Muscle layer of colon (tissue), 2 donors: ENCODE measurements around the gene TRUB1.

Source experiments
- H3K27ac ChIP-seq: one replicate; pipeline ENCODE4 v1.7.0; 2013; ENCODE audit warnings: low read depth, mild to moderate bottlenecking, low read length, moderate library complexity
- H3K27me3 ChIP-seq, 2 donors: one replicate each; pipeline ENCODE4 v1.7.0; 2013; ENCODE audit warnings: low read length in 2 of 2, mild to moderate bottlenecking in 2 of 2; ENCODE audit not compliant: insufficient read depth in 2 of 2, control insufficient read depth in 1 of 2
- H3K36me3 ChIP-seq: one replicate; pipeline ENCODE4 v1.7.0; 2013; ENCODE audit warnings: mild to moderate bottlenecking, low read length; ENCODE audit not compliant: insufficient read depth
- H3K4me1 ChIP-seq: one replicate; pipeline ENCODE4 v1.7.0; 2013; ENCODE audit warnings: mild to moderate bottlenecking, low read length; ENCODE audit not compliant: insufficient read depth
- H3K4me3 ChIP-seq, 2 donors: one replicate each; pipeline ENCODE4 v1.7.0; 2013; ENCODE audit warnings: low read length in 2 of 2, low read depth in 1 of 2, mild to moderate bottlenecking in 1 of 2, moderate library complexity in 1 of 2
- H3K9ac ChIP-seq: one replicate; pipeline ENCODE4 v1.7.0; 2013; ENCODE audit warnings: low read length
- H3K9me3 ChIP-seq: one replicate; pipeline ENCODE4 v1.7.0; 2013; ENCODE audit warnings: mild to moderate bottlenecking, low read length
- donor health status: abdominal sarcoma.
- donor health status: Adenocarcinoma of cecum.

The TRUB1 gene

DNA sequence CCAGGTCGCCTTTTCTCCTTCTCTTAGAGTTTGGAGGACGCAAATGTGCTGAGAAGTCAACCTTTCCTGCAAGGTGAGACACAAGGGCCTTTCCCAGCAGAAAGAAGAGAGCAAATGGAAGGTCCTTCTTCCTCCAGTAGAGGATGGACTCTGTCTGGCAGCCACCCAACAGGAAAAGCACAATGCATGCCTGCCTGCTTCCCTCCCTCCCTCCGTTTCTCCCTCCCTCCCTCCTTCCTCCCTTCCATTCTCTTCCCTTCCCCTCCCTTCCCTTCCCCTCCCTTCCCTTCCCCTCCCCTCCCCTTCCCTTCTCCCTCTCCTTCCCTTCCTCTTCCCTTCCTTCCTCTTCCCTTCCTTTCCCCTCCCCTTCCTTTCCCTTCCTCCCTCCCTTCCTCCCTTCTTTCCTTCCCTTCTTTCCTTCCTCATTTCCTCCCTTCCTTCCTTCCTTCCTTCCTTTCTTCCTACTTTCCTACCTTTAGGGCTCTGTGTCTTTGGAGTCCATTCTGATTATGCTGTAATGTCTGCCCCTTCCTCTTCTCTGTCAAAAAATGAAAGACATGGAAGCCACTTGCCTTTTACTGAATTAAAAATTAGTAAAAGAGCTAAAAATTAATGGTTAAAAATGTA, 66.4 kb downstream of the TRUB1 start:
- Histone ChIP-seq H3K4me3 (no peak overlapping the region), H3K9me3 (no peaks in the 10 kb centered on the region), H3K27me3 (no peaks in the 10 kb centered on the region)

GRCh38 chr10:115005771-115006170, 67.8 kb downstream of the TRUB1 start:
- Histone ChIP-seq H3K27me3 (no peaks in the 10 kb centered on the region), H3K9me3 (no peaks in the 10 kb centered on the region), H3K4me1 (peaks cover 11% of the 10 kb centered on the region), H3K36me3 (no peaks in the 10 kb centered on the region), H3K4me3 (no peak overlapping the region), H3K27ac (no peak overlapping the region), H3K9ac (no peak overlapping the region)

More for the DNA sequence above, 66.4 kb downstream of the TRUB1 start:
- H3K9ac ChIP-seq, result no peak overlapping the region
- H3K4me1 ChIP-seq, result peaks cover 11% of the 10 kb centered on the region
- H3K27ac ChIP-seq, result no peak overlapping the region
- no peaks in the 10 kb centered on the region for H3K36me3 ChIP-seq

DNA sequence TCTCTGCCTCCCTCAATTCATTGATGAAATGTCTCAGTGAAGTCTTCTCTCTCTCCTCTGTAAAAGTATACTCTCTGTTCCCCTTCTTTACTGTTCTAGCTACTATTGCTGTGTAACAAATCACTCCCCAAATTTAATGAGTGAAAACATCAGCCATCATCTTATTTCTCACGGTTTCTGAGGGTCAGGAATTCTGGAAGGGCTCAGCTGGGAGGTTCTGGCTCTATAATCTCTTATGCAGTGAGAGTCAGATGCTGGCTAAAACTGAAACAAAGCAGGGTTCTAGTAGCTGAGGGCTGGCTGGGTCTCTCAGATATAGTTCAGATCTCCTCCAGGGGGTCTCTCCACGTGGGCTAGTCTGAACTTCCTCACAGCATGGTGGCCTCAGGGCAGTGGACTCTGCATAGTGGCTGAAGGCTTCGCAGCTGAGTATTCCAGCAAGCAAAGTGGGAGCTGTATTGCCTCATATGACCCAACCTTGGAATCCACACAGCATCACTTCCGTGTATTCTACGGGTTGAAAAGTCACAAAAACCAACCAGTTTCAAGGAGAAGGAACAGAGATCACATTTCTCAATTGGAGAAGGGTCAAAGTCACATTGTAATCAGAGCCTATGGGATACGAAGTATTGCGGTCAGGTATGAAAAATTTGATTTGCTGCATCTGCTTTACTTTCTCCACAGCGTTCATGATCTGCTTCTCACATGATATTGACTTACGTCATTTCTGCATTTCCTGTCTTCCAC, 80.4 kb downstream of the TRUB1 start:
- Histone ChIP-seq H3K27me3 (no peaks in the 10 kb centered on the region), H3K4me1 (no peaks in the 10 kb centered on the region), H3K4me3 (no peak overlapping the region), H3K9ac (no peak overlapping the region), H3K9me3 (peaks cover 3% of the 10 kb centered on the region), H3K36me3 (no peaks in the 10 kb centered on the region), H3K27ac (no peak overlapping the region)

DNA sequence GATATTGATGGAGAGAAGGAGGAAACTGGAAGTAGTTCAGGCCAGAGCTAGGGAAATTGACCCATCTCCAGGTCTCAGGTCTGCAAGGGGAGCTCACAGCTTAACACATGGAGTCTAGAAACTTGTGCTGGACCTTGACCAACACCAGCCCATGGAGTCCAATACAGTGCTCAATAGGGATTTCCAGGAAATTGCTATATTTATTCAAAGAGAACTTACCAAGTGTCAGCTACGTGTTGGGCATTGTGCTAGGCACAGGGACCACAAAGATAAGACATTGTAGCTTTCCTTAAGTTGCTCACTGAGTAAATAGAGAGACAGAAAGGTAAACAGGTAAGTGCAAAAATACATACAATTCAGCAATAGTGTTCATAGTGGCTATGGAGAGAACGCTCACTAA, 82.5 kb downstream of the TRUB1 start:
- H3K4me1 ChIP-seq, result no peaks in the 10 kb centered on the region
- no peak overlapping the region for H3K4me3 ChIP-seq
- H3K9ac ChIP-seq, result no peak overlapping the region
- no peak overlapping the region for H3K27ac ChIP-seq
- H3K36me3 ChIP-seq, result no peaks in the 10 kb centered on the region
- peaks cover 3% of the 10 kb centered on the region for H3K9me3 ChIP-seq
- no peaks in the 10 kb centered on the region for H3K27me3 ChIP-seq

DNA sequence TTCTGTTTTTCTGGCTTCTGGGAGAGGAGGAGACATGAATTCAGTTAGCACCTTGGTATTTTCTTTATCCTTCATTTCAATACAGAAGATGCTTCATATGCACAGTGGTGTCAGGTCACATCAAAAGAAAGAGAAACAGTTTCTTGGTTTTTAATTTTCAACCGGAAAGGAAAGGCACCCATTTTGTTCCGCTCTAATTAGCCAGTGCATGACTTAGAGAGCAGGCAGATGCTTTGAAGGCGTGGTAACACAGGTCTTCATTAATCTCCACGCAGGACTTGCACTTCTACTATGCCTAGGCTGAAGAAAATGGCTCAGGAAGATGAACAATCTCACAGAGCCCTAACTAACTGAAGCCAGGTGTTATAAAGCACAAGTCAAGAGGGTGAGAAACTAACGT, 84.7 kb downstream of the TRUB1 start:
- Histone ChIP-seq H3K27ac (no peak overlapping the region), H3K4me1 (no peaks in the 10 kb centered on the region), H3K9me3 (peaks cover 3% of the 10 kb centered on the region), H3K27me3 (no peaks in the 10 kb centered on the region), H3K9ac (no peak overlapping the region), H3K36me3 (no peaks in the 10 kb centered on the region), H3K4me3 (no peak overlapping the region)

- H3K4me3 ChIP-seq, result no peak overlapping the region
Observed at GRCh38 chr10:115023715-115024114, 85.7 kb downstream of the TRUB1 start.

DNA sequence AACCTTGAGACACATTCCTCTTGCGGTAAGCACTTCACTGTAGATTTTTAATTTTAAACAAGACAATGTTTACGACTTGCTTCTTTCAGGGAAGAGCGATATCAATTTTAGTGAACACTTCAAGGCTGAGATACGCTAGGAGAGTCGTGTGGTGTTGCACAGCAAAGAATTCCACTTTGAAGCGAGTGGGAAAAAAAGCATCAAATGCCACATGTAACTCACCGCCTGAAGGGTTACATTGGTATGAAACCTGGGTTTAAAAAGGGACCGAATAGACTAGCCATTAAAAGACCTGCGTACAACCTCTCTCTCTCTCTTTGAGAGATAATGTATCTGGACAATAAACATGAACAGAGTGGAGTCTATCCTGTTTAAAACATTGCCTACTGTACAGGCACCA, 86.4 kb downstream of the TRUB1 start:
- Histone ChIP-seq H3K27me3 (no peaks in the 10 kb centered on the region), H3K9ac (no peak overlapping the region), H3K9me3 (no peaks in the 10 kb centered on the region), H3K4me3 (no peak overlapping the region), H3K27ac (no peak overlapping the region), H3K4me1 (no peaks in the 10 kb centered on the region), H3K36me3 (no peaks in the 10 kb centered on the region)

More at GRCh38 chr10:115023715-115024114, 85.7 kb downstream of the TRUB1 start:
- Histone ChIP-seq H3K4me1 (no peaks in the 10 kb centered on the region), H3K27ac (no peak overlapping the region), H3K9ac (no peak overlapping the region), H3K36me3 (no peaks in the 10 kb centered on the region), H3K27me3 (no peaks in the 10 kb centered on the region), H3K9me3 (no peaks in the 10 kb centered on the region)

- Histone ChIP-seq H3K4me3 (no peak overlapping the region), H3K9ac (no peak overlapping the region), H3K9me3 (no peaks in the 10 kb centered on the region), H3K36me3 (no peaks in the 10 kb centered on the region), H3K4me1 (no peaks in the 10 kb centered on the region), H3K27ac (no peak overlapping the region), H3K27me3 (no peaks in the 10 kb centered on the region)
Observed at GRCh38 chr10:115026056-115026745, 88.2 kb downstream of the TRUB1 start.

DNA sequence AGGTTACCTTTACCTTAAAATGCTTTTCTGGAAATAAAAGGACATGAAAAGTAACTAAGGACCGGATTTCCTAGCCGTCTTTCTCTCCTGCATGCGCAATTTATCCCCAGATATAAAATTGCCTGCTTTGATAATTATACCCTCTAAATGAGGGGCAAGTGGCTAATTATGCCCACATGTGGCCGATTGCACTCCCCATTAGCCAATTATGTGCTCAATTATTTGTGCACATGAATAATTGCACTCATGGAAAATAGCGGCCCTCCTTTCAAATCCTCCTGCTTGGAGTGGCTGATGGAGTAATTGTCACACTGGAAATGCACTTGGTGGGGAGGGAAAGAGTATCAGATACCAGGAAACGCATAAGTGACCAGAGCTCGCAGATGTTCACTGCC, 88.7 kb downstream of the TRUB1 start:
- Histone ChIP-seq H3K4me3 (no peak overlapping the region), H3K4me1 (no peaks in the 10 kb centered on the region), H3K9ac (no peak overlapping the region), H3K9me3 (no peaks in the 10 kb centered on the region), H3K27me3 (no peaks in the 10 kb centered on the region), H3K27ac (no peak overlapping the region), H3K36me3 (no peaks in the 10 kb centered on the region)
